ENCODE data around the gene TMEM209.

DNA sequence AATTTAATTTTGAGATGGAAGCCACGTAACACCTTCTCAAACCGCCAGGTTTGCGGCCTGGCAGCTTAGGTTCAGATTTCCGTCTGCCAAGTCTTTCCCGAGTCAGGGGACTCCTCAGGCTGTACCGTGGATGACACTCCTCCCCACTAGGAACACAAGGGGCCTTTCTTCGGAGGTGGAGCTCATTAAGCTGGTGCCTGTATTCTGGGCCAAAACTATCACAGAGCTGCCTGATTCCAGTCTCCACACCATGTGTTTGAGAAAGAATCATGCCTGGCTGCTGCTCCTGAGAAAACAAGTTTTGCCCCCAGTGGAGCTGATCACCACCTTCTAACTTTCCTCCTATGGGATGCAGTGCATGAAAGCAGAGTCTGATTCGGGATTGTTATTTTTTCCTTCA, 44.8 kb downstream of the TMEM209 start:
- TF ChIP-seq, protein P1, sequence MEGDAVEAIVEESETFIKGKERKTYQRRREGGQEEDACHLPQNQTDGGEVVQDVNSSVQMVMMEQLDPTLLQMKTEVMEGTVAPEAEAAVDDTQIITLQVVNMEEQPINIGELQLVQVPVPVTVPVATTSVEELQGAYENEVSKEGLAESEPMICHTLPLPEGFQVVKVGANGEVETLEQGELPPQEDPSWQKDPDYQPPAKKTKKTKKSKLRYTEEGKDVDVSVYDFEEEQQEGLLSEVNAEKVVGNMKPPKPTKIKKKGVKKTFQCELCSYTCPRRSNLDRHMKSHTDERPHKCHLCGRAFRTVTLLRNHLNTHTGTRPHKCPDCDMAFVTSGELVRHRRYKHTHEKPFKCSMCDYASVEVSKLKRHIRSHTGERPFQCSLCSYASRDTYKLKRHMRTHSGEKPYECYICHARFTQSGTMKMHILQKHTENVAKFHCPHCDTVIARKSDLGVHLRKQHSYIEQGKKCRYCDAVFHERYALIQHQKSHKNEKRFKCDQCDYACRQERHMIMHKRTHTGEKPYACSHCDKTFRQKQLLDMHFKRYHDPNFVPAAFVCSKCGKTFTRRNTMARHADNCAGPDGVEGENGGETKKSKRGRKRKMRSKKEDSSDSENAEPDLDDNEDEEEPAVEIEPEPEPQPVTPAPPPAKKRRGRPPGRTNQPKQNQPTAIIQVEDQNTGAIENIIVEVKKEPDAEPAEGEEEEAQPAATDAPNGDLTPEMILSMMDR (IDR thresholded peaks at IDR 0.05), result no peak
- TF ChIP-seq NFYB (CRISPR knock-in tag; conservative IDR thresholded peaks at IDR 0.05; ENCODE audit: low read depth), result no peak
- TF ChIP-seq ATF1 (CRISPR knock-in tag; IDR thresholded peaks at IDR 0.05), result no peak
